HS-5 (cell line): ENCODE data around the gene NNAT.

Source experiments
- DNase-seq: peaks from one replicate; pipeline ENCODE4 v3.0.0-alpha.2; 2012; ENCODE audit warnings: low read depth

NNAT gene

DNA sequence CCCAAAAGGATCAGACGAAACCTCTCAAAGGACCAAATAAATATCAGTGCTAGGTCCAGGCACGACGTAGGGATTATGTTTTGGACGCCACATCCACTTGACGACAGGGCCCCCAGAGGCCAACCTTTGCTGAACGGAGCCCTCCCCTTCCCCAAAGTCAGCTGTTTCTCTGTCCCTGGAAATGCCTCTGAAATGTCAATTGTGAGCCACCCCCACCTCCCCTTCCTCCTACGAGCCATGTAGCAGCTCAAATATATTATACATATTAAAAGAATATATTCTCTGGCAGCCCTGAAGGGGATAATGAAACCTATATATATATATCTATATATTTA is 46.2 kb downstream of the NNAT start:
- no peak for DNase-seq

DNA sequence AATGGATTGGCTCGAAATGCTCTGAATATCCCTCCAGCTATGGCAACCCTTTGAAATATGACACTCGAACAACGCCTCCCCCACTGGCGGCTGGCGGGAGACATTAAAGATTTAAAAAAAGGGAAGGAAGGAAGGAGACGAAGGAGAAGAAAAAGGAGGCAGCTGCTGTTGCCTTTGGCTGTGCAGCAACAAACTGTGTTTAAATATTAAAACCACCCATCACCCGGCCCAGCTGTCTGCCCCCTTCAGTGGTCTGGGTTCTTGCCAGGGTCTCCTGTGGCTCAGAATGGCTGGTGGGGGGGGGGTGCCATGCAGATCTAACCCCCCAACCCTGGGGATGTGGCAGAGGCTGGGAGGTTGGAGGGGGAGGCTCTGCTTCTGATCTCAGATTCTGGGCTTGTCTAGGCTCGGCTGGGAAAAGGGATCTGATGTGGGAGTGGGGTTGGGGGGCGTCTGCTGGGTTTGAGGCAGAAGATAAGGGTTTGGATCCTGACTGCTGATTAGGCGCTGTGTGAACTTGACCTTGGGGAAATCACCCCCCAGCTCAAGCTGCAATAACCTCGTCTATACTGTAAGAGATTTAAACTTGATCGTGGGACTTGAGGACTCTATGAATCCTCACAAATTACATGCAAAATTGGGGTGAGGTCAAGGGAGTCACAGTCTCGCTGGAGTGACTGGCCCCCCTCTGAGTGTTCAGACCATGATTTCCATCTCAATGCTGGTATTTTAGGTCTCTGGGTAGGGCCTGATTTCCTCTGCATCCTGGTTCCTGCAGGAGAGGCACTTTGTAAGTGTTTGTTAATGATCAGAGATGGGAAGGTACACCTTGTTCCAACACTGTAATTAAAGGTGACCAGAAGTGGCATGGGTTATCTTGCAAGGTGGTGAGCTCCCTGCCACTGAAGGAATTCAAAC is 46.9 kb downstream of the NNAT start:
- DNase-seq = no peak

DNA sequence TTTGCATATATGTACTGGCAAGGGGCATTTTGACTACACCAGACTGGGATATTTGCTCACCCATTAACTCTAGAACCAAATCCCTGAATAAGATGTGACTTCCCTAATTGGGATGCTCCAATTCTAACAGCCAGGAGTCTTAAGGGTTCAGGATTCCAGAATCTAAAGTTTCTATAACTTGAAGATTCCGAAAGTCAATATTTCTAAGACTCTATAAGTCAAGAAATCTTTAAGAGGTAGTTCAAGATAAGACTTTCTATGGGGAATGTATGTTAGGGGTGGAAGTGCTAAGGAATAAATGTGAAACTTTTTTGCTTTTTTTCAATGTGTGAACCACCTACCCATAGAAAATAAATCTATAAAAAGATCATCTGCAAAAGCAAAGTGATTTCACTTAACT is 49.4 kb downstream of the NNAT start:
- DNase-seq = no peak

GRCh38 chr20:37571033-37571432 is 50.0 kb downstream of the NNAT start:
- no peak for DNase-seq
